Fibroblast of skin of scalp (primary cell): ENCODE data around the gene ITPR2.
A peak's percentile ranks its signal among the peaks of the same experiment; 100 is the strongest.
"Not testable (repeated sequence)": the region's sequence is repeated elsewhere in the genome, so short reads cannot be mapped to it uniquely, and the experiment has no call there.

Experiments used
- DNase-seq: peaks from one replicate; pipeline ENCODE4 v3.0.0-alpha.2; 2013

Gene ITPR2

GRCh38 chr12:26848156-26848825 is 15.3 kb upstream of the ITPR2 start:
- no peak for DNase-seq

- no peak for DNase-seq
These were observed 14.4 kb upstream of the ITPR2 start for GRCh38 chr12:26847431-26847830.

- no peak for DNase-seq
These were observed 13.4 kb upstream of the ITPR2 start for GRCh38 chr12:26846416-26846815.

GRCh38 chr12:26845984-26846383 is 13.0 kb upstream of the ITPR2 start:
- peak; percentile 58 for DNase-seq

GRCh38 chr12:26845057-26845666 is 12.2 kb upstream of the ITPR2 start:
- DNase-seq, result peak; percentile 59

- no peak for DNase-seq
These were observed 10.3 kb upstream of the ITPR2 start for GRCh38 chr12:26843311-26843710.

GRCh38 chr12:26841085-26841484 is 8.1 kb upstream of the ITPR2 start:
- DNase-seq, result no peak

GRCh38 chr12:26839512-26839911 is 6.5 kb upstream of the ITPR2 start:
- DNase-seq, result no peak

GRCh38 chr12:26838888-26839416 is 6.0 kb upstream of the ITPR2 start:
- no peak for DNase-seq

GRCh38 chr12:26836201-26836600 is 3.2 kb upstream of the ITPR2 start:
- no peak for DNase-seq

GRCh38 chr12:26834503-26835060 is 1.6 kb upstream of the ITPR2 start:
- DNase-seq, result not testable (repeated sequence)

GRCh38 chr12:26833743-26834490 is 923 bp upstream of the ITPR2 start:
- DNase-seq, result peak; percentile 7

GRCh38 chr12:26831951-26832821 is 808 bp downstream of the ITPR2 start:
- DNase-seq, result peak; percentile 70

- DNase-seq, result no peak
These were observed 2.0 kb downstream of the ITPR2 start for GRCh38 chr12:26830783-26831551.

GRCh38 chr12:26830363-26830762 is 2.6 kb downstream of the ITPR2 start:
- DNase-seq, result no peak

- no peak for DNase-seq
These were observed 4.5 kb downstream of the ITPR2 start for GRCh38 chr12:26828280-26829073.

GRCh38 chr12:26826437-26826836 is 6.6 kb downstream of the ITPR2 start:
- no peak for DNase-seq

GRCh38 chr12:26825459-26826016 is 7.5 kb downstream of the ITPR2 start:
- no peak for DNase-seq

GRCh38 chr12:26823390-26823789 is 9.6 kb downstream of the ITPR2 start:
- peak; percentile 51 for DNase-seq

- peak; percentile 37 for DNase-seq
These were observed 11.0 kb downstream of the ITPR2 start for GRCh38 chr12:26822026-26822425.
